Measurements from ENCODE around the gene MSRB3.

- TF ChIP-seq POLR2A (IDR thresholded peaks at IDR 0.05) (no peak), POLR2AphosphoS5 (IDR thresholded peaks at IDR 0.05) (no peak), CTCF (IDR thresholded peaks at IDR 0.05 in 8 of 11, conservative IDR thresholded peaks at IDR 0.05 in 3 of 11) (no peak)
Observed at GRCh38 chr12:65384240-65384639, 105.8 kb downstream of the MSRB3 start.
